Umbilical cord (tissue), 2 donors: ENCODE data around the gene GRB7. TPM values are rescaled to one million over a fixed set of nuclear protein-coding genes. Genes with fewer than 3 reads are reported as not detected.
"Not testable (repeated sequence)": the region's sequence is repeated elsewhere in the genome, so short reads cannot be mapped to it uniquely, and the experiment has no call there.

Experiments
- DNase-seq: peaks from one replicate; pipeline ENCODE4 v3.0.0-alpha.2; 2015; ENCODE audit warnings: low spot score
- total RNA-seq: library from RNA; depleted of rRNA; stranded (reverse); fragments of >200 nt; gene quantifications from one replicate; pipeline ENCODE4 v1.2.3, GENCODE V29; 2014; ENCODE audit warnings: low replicate concordance; ENCODE audit not compliant: insufficient read depth

Gene GRB7
- total RNA-seq, 1 donor from 2014 or later = 1.7 TPM

DNA sequence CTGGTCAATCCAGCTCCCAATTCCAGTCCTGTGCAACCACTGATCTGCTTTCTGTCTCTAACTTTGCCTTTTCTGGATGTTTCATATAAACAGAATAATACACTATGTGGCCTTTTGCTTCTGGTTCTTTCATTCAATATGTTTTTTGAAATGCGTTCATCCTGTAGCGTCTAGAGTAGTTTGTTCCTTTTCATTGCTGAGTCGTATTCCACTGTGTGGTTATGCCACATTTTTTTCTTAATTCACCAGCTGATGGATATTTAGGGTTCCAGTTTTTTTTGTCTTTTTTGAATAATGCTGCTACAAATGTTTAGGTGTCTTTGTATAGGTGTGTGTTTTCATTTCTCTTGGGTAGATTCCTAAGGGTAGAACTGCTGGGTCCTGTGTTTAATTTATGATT is 5.2 kb upstream of the GRB7 start:
- DNase-seq = no peak

DNA sequence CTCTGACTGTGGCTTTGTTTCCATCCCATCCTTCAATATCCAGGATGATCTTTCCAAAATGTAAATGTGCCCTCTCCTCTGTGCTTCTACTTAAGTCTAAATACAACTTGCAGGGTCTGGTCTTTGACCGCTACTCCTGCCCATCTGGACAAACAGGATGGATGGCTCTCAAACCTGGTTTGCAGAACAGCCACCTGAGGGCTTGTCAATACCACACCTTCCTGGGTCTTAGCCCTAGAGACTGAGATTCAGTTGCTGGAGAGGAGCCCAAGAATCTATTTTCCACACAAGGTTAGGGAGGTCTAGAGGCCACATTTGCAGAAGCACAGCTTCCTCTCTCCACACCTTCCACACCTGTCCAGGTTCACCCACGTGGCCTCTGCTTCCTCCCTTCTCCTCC is 1.9 kb upstream of the GRB7 start:
- no peak for DNase-seq

DNA sequence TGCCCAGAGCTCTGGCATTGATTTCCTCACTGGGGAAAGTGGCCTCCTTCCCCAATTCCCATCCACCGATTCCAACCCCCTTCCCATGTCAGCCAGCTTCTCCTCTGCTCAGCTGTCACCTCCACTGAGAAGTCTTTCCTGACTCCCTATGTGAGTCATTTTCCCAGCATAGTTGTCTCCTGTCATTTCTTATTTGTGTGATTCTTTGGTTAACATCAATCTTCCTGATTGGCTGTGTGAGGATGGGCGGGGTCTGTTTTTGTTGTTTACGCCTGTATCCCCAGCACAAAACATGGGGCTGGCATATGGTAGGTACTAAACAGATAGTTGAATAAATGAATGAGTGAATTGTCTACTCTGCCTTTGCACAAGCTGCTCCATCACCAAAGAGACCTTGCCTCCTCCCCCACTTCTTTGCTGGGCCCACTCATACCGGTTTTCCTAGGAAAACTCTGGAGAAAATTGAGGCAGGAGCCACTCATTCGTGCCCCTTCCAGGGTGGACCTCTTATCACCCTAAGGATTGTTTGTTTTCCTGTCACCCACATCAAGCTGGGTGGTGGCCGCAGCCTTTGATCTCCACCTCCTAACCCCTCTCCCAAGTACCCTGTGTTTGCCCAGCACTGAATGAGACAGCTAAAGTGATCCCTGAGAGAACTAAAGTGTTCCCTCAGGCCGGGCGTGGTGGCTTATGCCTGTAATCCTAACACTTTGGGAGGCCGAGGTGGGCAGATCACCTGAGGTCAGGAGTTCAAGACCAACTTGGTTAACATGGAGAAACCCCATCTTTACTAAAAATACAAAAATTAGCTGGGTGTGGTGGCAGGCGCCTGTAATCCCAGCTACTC is 1.2 kb upstream of the GRB7 start:
- no peak for DNase-seq

DNA sequence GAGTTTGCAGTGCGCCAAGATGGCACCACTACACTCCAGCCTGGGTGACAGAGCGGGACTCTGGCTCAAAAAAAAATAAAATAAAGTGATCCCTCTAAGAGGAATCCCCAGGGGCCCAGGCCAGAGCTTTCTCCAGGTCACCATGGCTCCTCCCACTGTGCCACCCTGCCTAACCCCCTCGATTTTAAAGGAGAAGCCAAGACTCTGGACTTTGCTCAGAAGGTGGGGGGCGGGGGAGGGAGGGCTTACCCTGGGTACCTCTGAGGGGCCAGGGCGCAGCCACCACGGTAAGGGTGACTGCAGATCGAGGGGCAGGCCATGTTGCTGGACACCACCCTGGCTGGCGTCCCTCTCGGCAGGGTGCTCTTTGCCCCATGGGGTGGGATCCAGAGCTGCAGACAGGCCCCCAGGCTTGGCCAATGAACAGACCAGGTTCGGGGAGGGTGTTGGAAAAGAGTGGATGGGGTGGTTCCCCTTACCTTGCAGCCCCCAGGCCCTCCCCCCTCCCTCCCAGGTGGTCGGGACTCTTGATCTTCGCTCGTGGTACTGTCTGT is 455 bp upstream of the GRB7 start:
- DNase-seq = no peak

DNA sequence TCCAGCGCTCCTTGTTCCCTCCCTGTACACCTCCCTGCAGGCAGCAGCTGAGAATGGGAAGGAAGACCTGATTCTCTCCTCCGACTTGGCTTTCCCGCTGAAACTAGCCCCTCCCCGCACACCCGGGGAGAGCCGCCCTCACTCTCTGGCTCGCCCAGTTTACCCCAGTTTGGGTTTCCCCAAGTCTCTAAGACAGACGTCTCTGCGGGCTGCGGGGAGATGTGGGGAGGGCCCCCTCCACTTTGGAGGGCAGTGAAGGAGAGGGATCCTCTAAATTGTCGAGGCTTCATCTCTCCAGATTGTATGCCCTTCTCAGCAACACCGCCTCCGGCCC is 797 bp downstream of the GRB7 start:
- DNase-seq = no peak

DNA sequence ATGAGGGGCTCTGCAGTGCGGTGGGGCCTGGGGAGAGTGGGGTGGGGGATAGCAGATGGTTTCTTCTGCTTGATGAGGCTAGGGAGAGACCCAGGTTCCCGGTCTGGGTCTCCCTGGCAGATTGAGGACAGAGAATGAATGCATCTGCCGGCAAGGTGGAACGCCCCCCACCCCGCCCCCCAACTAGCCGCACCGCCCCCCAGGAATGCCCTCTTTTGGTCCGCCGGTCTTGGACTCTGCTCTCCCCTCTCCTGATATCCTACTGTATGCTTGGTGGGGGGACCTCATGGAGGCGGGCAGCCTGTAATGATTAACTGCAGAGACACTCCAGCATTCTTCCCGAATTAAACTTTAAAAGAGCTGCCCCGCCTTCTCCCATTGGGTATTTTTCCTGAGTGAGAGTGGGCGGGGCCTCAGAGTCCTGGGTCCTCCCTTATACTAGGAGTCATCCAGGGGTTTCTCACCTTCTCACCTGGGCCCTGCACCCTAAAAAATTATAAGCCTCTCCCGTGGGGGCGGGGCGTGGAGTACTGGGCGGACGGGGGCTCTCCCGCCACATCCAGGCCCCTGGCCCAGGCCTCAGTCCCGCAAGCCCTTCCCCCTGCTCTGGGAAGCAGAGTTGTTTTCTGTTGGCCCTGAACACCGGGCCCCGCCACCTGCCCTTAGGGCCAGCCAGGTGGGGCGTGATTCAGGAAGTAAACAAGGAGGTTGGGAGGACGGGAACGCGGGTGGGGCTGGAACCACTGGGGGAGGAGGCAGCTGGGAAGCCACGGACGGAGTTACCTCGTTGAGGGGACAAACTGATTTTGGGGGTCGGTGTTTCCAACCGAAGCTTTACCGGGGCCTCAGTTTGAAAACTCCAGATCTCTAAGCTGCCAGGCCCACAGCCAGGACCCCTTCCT is 1.5 kb downstream of the GRB7 start:
- DNase-seq = peak; percentile 60

DNA sequence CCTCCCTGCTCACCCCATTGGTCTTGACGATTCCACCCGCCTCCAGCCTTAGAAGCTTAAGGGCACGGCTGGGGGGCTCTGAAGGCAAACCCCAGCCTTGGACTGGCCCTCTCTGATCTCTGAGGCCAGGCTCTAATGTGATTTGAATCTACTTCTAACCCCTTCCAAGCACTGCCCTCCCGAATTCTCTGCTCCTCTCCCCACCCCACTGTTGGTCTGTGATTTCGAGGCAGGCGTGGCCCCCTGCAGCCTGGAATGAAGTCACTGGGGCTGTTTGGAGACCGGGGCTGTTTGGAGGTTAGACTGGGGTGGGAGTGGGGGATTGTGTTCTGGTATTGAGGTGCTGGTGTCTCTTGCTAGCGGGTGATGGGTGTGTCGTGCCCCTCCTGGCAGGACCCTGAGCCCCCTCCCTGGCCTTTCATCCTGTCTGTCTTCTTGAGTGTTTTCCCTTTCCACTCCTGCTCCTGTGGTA is 2.2 kb downstream of the GRB7 start:
- DNase-seq = no peak

DNA sequence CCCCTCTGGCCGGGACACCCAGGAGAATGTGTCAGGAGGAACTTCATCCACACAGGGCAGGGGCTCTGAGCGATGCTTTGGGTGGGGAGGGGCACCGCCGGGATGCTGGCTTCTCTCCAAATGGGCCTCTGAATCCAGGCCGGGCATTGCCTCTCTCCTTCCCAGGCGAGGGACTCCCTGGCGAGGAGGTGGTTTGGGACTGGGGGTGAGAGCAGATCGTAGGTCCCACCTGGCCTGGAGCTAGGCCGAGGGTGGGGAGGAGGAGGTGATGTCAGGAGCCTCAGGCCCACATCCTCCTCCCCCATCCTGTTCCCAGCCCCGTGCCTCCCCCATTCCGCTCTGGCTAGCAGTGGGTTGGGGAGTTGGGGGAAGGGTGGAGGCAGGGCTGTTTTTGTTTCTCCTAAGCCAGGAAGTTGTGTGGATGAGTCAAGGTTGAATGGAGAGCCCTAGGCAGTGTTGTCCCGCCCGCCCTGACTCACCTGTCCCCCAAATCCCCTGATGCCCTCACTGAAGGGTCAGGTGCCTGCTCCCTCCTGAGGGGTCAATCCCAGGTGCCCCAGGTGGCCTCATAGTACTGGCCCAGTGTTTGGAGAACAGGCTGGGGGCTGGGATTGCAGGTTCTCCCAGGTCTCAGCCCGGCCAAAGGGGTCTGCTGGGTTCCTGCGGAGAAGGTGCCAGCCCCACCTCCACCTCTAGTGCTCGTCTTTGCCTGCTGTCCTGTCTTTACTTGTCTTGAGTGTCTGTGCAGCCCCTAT is 2.8 kb downstream of the GRB7 start:
- peak; percentile 38 for DNase-seq

DNA sequence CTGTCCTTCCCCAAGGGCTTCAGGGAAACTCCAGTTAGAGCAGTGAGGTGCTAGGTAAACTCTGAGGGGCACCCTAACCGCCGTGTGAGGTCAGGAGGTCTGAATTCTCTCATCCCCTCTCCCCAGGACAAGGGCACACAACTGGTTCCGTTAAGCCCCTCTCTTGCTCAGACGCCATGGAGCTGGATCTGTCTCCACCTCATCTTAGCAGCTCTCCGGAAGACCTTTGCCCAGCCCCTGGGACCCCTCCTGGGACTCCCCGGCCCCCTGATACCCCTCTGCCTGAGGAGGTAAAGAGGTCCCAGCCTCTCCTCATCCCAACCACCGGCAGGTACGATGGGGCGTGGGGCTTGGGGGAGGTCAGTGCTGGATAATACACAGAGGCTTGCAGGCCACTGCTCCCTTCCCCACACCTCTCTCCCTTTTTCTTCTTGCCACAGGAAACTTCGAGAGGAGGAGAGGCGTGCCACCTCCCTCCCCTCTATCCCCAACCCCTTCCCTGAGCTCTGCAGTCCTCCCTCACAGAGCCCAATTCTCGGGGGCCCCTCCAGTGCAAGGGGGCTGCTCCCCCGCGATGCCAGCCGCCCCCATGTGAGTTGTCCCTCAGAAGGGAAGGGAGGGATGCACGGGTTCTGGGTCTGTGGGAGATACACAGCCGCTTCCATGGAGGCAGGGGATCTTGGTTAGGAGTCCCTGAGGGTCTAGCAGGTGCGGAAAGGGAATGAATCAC is 4.6 kb downstream of the GRB7 start:
- no peak for DNase-seq

DNA sequence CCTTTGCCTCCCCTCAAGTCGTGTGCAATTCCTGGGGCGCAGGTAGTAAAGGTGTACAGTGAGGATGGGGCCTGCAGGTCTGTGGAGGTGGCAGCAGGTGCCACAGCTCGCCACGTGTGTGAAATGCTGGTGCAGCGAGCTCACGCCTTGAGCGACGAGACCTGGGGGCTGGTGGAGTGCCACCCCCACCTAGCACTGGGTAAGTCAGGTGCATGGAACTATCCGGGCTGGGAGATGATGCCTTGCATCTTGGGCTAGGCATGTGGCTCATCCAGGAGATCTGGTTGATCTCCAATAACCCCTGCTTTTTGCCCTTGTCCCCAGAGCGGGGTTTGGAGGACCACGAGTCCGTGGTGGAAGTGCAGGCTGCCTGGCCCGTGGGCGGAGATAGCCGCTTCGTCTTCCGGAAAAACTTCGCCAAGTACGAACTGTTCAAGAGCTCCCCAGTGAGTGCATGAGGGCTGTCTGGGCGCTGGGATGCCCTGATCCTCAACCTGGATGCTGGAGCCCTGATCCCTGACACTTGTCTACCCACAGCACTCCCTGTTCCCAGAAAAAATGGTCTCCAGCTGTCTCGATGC is 5.2 kb downstream of the GRB7 start:
- DNase-seq = no peak

DNA sequence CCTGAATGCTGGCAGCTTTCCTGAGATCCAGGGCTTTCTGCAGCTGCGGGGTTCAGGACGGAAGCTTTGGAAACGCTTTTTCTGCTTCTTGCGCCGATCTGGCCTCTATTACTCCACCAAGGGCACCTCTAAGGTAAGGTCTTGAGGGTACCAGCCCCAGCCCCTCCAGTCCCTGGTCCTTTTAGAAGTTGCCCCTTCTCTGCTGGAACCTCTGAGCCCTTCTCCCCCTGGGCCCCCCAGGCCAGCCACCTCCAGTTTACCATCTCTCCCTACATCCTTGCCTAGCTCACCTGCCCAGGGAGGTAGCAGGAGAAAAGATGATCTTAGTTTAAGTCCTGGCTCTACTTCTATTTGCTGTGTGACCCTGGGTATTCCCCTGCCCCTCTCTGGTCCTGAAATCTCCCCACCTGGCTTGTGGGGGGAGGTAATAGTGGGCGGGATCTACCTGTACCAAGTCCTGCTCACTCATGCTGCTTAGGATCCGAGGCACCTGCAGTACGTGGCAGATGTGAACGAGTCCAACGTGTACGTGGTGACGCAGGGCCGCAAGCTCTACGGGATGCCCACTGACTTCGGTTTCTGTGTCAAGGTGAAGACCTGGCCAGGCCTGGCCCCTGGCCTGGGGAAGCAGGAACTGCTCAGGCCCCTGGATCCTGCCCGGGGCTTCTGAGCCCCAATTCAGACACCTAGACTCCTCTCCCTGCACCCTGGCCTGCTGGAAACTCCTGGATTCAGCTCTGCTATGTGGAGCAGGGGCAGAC is 6.5 kb downstream of the GRB7 start:
- no peak for DNase-seq

DNA sequence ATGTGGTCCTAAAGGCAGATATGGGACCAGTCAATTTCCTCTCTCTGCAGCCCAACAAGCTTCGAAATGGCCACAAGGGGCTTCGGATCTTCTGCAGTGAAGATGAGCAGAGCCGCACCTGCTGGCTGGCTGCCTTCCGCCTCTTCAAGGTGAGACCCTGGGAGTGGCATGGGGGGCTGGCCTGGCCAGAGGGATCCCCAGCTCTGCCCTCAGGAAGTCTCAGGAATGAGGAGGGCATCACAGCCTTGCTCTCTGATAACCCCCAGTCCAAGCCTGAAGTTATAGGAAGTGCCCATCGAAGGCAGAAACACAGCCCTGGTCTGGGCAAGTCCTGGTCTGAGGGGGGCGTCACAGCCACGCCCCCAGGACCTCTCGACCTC is 7.1 kb downstream of the GRB7 start:
- DNase-seq = no peak

DNA sequence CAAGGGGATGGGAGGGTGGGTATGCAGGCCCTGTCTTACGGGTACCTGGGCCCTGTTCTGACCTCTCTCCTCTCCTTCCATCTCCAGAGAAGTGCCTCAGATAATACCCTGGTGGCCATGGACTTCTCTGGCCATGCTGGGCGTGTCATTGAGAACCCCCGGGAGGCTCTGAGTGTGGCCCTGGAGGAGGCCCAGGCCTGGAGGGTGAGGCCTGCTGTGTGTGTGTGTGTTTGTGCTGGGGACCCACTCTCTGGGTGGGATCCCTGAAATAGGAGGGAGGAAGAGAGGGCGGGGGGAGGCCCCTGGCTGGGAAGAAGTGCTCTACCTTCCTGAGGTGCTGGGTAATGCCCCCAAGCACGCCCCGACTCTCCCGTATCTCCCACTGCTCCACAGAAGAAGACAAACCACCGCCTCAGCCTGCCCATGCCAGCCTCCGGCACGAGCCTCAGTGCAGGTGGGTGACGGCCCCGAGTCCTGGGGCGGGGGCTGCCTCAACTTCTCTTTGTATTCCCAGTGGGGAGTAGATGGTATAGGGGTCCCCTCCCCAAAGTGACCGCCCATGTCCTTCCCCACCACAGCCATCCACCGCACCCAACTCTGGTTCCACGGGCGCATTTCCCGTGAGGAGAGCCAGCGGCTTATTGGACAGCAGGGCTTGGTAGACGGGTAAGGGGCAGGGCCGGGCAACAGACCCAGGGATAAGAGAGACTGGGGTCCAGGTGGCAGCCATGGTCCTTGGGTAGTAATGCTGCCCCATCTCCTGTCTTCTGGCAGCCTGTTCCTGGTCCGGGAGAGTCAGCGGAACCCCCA is 7.8 kb downstream of the GRB7 start:
- DNase-seq = no peak

DNA sequence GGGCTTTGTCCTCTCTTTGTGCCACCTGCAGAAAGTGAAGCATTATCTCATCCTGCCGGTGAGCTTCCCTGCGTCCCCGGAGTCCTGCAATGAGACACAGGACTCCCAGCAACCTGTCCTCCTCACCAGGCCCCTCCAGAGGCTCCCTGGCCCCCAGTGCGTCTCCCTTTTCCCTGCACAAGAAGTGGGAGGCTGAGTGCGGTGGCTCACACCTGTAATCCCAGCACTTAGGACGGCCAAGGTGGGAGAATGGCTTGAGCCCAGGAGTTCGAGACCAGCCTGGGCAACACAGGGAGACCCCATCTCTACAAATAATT is 8.4 kb downstream of the GRB7 start:
- DNase-seq = no peak

DNA sequence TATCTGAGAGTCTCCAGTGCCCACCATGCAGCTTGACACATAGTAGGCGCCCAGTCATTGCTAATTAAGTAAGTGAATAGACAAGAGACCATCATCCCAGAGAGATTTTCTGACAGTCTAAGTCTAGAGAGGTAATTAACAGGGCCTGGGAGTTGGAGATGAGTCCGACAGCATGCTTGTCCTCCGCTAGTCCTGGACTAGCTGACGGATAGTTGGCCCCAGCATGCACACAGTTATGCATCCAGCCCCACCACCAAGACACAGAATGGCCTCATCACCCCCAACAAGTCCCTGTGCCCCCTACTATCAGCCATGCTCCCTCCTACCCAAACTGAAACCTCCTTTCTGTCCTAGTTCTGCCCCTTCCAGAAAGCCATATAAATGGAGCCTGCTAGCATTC is 10.0 kb downstream of the GRB7 start:
- no peak for DNase-seq

DNA sequence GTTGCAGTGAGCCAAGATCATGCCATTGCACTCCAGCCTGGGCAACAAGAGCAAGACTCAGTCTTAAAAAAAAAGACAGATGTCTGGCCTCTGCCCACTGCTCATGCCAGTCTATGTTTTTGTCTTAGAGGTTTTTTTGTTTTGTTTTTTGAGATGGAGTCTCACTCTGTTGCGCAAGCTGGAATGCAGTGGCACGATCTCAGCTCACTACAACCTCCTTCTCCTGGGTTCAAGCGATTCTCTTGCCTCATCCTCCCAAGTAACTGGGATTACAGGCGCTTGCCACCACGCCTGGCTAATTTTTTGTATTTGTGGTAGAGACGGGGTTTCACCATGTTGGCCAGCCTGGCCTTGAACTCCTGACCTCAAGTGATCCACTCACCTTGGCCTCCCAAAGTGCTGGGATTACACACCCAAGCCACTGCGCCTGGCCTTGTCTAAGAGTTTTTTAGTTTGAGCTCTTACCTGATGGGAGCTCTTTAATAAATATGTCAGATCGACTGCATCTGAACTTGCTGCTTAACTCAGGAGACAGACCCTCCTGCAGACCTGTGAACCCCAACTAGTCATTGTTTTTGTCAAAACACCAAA is 10.8 kb downstream of the GRB7 start:
- DNase-seq = not testable (repeated sequence)

DNA sequence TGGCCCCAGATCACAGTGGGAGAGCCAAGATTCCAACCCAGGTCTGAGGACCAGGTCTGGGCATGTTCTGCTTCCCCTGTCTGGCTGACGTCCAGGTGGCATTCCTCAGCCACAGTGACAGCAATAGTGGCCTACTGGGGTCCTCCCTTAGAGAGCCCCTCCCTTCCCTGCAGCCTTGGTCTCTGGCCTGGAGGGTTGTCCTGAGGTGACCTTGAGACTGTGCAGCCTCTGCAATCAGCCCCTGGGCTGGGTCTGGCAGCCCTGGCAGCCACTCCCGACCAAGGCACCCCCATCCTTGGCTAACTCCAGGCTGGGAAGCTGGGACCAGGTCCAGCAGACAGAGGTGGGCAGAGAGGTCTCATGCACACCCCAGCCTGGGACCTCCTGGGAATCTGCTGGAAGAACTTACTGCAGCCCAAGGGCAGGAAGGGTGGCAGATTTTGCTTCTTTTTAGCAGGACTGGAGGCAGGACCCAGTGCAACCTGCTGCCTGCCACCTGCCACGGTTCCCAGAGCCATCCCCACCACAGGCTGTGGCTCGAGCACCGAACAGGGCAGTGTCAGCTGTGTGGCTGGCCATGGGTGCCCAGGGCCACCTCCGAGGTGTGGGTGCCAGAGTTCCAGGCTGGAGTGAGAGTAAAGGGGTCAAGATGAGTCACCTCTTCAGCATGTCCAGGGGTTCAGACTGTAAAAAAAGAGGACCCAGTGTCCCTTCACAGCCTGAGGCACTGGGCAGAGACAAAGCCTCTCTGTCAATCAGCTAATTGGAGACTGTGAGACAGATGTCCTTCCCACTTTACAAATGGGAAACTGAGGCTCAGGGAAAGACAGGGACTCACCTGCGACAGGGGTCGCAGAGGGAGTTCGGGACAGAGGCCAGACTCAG is 12.6 kb downstream of the GRB7 start:
- no peak for DNase-seq

DNA sequence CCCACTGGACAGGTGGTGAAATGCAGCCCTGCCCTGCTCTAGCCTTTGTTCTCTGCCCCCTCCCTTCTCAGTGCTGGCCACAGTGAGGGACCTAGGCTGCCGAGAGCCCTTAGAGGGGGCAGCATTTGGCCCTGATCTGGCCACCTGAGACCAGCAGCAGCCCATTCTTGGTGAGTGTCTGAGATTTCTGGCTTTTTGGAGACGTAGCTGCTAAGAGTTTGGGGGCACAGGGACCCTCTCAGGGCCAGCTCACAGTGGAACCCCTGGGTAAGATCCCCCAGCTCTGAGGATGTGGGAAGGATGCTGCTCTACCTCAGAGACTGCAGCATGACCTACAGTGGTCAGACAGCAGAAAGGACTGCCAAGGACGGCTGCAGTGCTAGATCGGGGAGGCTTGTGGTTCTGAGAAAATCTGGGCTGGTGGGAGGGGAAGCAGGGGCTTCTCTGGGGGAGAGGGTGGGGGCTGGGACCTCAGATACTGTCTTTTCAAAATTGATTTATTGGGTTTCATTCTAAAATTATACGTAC is 13.3 kb downstream of the GRB7 start:
- no peak for DNase-seq
